Measurements from ENCODE around the gene ADRB1. TPM values are rescaled to one million over a fixed set of nuclear protein-coding genes. Genes with fewer than 3 reads are reported as not detected.
A peak's percentile ranks its signal among the peaks of the same experiment; 100 is the strongest.

ADRB1 gene
- total RNA-seq, 1 donor from 2014 or later, result not detected

DNA sequence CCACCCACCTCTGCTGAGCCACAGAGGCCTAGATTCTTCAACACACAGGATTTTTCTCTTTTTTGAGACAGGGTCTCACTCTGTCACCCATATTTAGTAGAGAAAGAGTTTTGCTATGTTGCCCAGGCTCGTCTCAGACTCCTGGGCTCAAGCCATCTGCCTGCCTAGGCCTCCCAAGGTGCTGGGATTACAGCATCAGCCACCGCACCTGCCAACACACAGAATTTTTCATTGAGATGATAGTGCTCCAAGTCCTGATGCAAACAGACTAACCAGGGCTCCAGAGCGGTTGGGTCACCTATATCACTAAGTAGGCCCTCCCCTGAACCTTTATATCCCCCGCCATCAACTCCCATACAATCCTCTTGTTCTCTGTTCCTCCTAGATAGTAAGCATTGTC, 24.4 kb upstream of the ADRB1 start:
- Mint-ChIP-seq H3K27me3 (peaks cover 44% of the 10 kb centered on the region), H3K36me3 (ENCODE audit: low read depth) (no peaks in the 10 kb centered on the region), H3K4me1 (peaks cover 5% of the 10 kb centered on the region), H3K4me3 (no peak overlapping the region), H3K9me3 (peaks cover 10% of the 10 kb centered on the region), H3K27ac (no peak overlapping the region)
- no peak for DNase-seq
- intact Hi-C loops (cut with micrococcal nuclease), result no loop called here

GRCh38 chr10:114021154-114021553, 22.5 kb upstream of the ADRB1 start:
- H3K4me3 Mint-ChIP-seq, result no peak overlapping the region
- peaks cover 19% of the 10 kb centered on the region for H3K4me1 Mint-ChIP-seq
- intact Hi-C loops (cut with micrococcal nuclease), result no loop called here
- no peak overlapping the region for H3K27ac Mint-ChIP-seq
- DNase-seq, result no peak
- H3K9me3 Mint-ChIP-seq, result peaks cover 7% of the 10 kb centered on the region
- peaks cover 32% of the 10 kb centered on the region for H3K27me3 Mint-ChIP-seq
- H3K36me3 Mint-ChIP-seq (ENCODE audit: low read depth), result peaks cover 2% of the 10 kb centered on the region

DNA sequence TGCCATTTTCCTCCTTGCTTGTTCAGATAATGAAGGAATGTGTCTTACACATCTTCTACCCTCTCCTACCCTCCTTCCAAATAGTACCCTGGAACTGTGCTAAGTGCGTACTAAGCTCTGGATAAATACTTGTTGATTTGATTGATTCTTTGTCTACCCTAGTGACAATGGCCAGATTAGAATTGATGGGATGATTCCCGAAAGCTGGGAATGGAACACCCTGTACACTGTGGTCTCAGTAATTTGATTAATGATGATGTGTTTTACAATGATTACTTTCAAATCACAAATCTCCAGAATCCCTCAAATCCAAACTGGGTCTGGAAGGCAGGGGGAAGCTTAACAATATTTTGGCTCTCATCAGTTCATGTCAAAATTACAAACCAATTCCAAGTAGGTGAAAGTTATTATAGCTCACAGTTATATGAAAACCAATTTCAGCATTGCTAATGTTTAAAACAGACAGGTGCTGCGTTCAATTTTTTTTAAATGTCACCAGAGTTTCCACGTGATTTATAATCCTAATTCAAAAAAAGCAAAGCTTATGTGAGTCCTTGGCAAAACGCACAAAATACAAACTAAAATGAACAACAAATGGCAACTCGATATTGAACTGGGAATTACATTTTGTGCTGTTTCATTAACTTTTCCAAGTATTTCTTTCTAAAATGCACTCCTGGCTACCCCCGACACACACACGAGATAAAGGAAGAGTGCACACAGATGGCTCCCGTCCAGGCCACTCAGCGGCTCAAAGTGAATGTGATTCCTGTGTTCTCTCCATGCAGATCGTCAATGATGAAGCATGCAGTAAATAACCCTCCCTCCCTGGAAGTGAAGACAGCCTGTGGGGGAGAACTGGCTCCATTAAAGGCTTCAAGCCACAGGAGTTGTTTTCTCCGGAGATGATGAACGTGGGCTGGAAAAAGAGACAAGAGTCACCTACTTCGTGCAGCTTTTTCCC, 21.7 kb upstream of the ADRB1 start:
- no peak overlapping the region for H3K4me3 Mint-ChIP-seq
- peaks cover 2% of the 10 kb centered on the region for H3K36me3 Mint-ChIP-seq (ENCODE audit: low read depth)
- intact Hi-C loops (cut with micrococcal nuclease), result no loop called here
- peaks cover 33% of the 10 kb centered on the region for H3K27me3 Mint-ChIP-seq
- no peak overlapping the region for H3K27ac Mint-ChIP-seq
- DNase-seq, result no peak
- H3K9me3 Mint-ChIP-seq, result peaks cover 6% of the 10 kb centered on the region
- peaks cover 22% of the 10 kb centered on the region for H3K4me1 Mint-ChIP-seq

GRCh38 chr10:114022766-114023597, 20.7 kb upstream of the ADRB1 start:
- no peak overlapping the region for H3K4me3 Mint-ChIP-seq
- H3K36me3 Mint-ChIP-seq (ENCODE audit: low read depth), result peaks cover 2% of the 10 kb centered on the region
- no peak for DNase-seq
- peaks cover 36% of the 10 kb centered on the region for H3K27me3 Mint-ChIP-seq
- no peak overlapping the region for H3K27ac Mint-ChIP-seq
- H3K4me1 Mint-ChIP-seq, result peaks cover 22% of the 10 kb centered on the region
- H3K9me3 Mint-ChIP-seq, result peaks cover 6% of the 10 kb centered on the region
- intact Hi-C loops (cut with micrococcal nuclease), result no loop called here

DNA sequence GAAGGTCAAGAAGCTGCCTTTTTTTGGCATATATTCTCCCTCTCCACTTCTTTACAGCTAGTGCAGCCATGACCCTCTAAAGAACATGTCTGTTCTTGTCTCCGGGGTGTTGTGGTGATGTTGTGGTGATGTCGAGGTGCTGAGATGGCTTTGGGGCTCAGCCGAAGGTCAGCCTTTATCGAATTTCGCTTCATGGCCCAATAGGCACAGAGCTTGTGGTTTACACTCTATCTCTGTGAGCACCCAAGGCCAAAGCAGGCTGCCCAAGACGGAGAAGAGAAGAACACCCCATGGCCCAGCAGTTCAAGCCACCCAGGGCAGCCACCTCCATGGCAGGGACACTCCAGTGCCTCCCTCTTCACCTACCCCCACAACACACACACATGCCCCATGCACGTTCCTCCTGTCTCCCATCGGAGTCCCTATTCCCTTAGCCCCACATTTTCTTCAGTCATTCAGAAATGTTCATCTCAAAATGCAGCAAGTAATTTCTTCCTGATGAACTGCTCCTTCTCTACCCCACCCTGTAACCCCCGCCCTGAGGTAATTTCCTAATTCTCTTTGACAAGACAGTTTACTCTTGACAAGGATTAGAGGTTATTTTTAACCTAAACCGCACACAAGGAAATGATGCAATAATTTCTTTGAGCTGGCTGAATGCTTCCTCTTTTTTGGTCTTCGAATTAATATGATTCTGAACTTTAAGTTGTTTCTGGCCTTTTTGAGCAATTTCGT, 18.6 kb upstream of the ADRB1 start:
- H3K4me1 Mint-ChIP-seq, result peaks cover 26% of the 10 kb centered on the region
- peaks cover 6% of the 10 kb centered on the region for H3K9me3 Mint-ChIP-seq
- peak overlapping the region; percentile 56 for H3K4me3 Mint-ChIP-seq
- peaks cover 2% of the 10 kb centered on the region for H3K36me3 Mint-ChIP-seq (ENCODE audit: low read depth)
- H3K27me3 Mint-ChIP-seq, result peaks cover 47% of the 10 kb centered on the region
- no peak overlapping the region for H3K27ac Mint-ChIP-seq
- no peak for DNase-seq
- intact Hi-C loops (cut with micrococcal nuclease), result no loop called here

GRCh38 chr10:114025611-114026130, 18.0 kb upstream of the ADRB1 start:
- Mint-ChIP-seq H3K27me3 (peaks cover 45% of the 10 kb centered on the region), H3K4me3 (peak overlapping the region; percentile 56), H3K36me3 (ENCODE audit: low read depth) (peaks cover 2% of the 10 kb centered on the region), H3K9me3 (peaks cover 6% of the 10 kb centered on the region), H3K4me1 (peaks cover 26% of the 10 kb centered on the region), H3K27ac (no peak overlapping the region)
- DNase-seq, result no peak
- intact Hi-C loops (cut with micrococcal nuclease), result no loop called here

- peaks cover 50% of the 10 kb centered on the region for H3K27me3 Mint-ChIP-seq
- H3K9me3 Mint-ChIP-seq, result peaks cover 6% of the 10 kb centered on the region
Measured at GRCh38 chr10:114026189-114027040, 17.3 kb upstream of the ADRB1 start.

DNA sequence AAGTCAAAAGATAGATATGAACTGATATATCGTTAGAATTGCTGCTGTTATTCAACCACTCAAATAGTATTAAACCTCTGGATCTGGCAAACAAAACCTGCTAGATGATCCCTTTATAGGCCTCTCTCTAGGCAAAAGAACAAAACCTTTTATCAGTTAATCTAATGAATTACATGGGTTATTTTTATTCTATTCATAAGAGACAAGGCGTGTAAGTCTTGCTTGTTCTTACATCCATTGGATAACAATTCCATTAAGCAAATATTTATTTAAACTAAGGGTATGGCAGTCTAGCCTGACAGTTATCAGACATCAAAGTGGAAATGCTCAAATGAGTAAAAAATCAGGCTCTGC, 16.6 kb upstream of the ADRB1 start:
- DNase-seq, result no peak
- no peak overlapping the region for H3K4me3 Mint-ChIP-seq
- H3K36me3 Mint-ChIP-seq (ENCODE audit: low read depth), result peaks cover 2% of the 10 kb centered on the region
- H3K9me3 Mint-ChIP-seq, result peaks cover 6% of the 10 kb centered on the region
- H3K4me1 Mint-ChIP-seq, result peaks cover 26% of the 10 kb centered on the region
- H3K27me3 Mint-ChIP-seq, result peaks cover 51% of the 10 kb centered on the region
- intact Hi-C loops (cut with micrococcal nuclease), result no loop called here
- no peak overlapping the region for H3K27ac Mint-ChIP-seq

More at GRCh38 chr10:114026189-114027040, 17.3 kb upstream of the ADRB1 start:
- Mint-ChIP-seq H3K27ac (no peak overlapping the region), H3K36me3 (ENCODE audit: low read depth) (peaks cover 2% of the 10 kb centered on the region), H3K4me3 (no peak overlapping the region), H3K4me1 (peaks cover 26% of the 10 kb centered on the region)
- intact Hi-C loops (cut with micrococcal nuclease), result no loop called here
- DNase-seq, result no peak

GRCh38 chr10:114027951-114028350, 15.7 kb upstream of the ADRB1 start:
- Mint-ChIP-seq H3K9me3 (peaks cover 6% of the 10 kb centered on the region), H3K4me3 (no peak overlapping the region), H3K27me3 (peaks cover 51% of the 10 kb centered on the region), H3K36me3 (ENCODE audit: low read depth) (peaks cover 2% of the 10 kb centered on the region), H3K4me1 (peaks cover 26% of the 10 kb centered on the region), H3K27ac (no peak overlapping the region)
- no peak for DNase-seq
- intact Hi-C loops (cut with micrococcal nuclease), result no loop called here

GRCh38 chr10:114028425-114028824, 15.2 kb upstream of the ADRB1 start:
- intact Hi-C loops (cut with micrococcal nuclease), result no loop called here
- H3K27ac Mint-ChIP-seq, result no peak overlapping the region
- H3K4me3 Mint-ChIP-seq, result no peak overlapping the region
- H3K4me1 Mint-ChIP-seq, result peaks cover 26% of the 10 kb centered on the region
- peaks cover 2% of the 10 kb centered on the region for H3K36me3 Mint-ChIP-seq (ENCODE audit: low read depth)
- peaks cover 6% of the 10 kb centered on the region for H3K9me3 Mint-ChIP-seq
- H3K27me3 Mint-ChIP-seq, result peaks cover 51% of the 10 kb centered on the region
- no peak for DNase-seq

- Mint-ChIP-seq H3K4me1 (peaks cover 19% of the 10 kb centered on the region), H3K4me3 (no peak overlapping the region), H3K27ac (no peak overlapping the region), H3K27me3 (peaks cover 57% of the 10 kb centered on the region), H3K36me3 (ENCODE audit: low read depth) (peaks cover 2% of the 10 kb centered on the region), H3K9me3 (peaks cover 6% of the 10 kb centered on the region)
- intact Hi-C loops (cut with micrococcal nuclease), result no loop called here
- DNase-seq, result no peak
Measured at GRCh38 chr10:114029655-114030054, 14.0 kb upstream of the ADRB1 start.

DNA sequence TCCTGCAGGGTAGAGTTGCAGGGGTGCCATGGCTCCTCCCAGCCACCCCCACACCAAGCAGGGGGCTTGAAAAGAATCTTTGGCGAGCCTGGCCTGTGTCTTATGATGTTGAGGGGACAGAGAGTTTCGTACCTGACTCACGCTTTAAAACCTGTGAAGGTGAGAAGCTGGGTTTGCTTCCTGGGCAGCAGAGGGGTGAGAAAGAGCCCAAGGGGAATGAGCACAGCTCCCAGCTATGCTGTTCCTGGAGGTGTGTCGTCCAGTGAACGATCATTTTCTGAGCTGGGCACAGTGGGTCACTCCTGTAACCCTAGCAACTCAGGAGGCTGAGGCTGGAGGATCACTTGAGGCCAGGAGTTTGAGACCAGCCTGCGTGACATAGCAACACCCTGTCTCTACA, 13.5 kb upstream of the ADRB1 start:
- peaks cover 14% of the 10 kb centered on the region for H3K4me1 Mint-ChIP-seq
- H3K27ac Mint-ChIP-seq, result no peak overlapping the region
- H3K4me3 Mint-ChIP-seq, result no peak overlapping the region
- H3K27me3 Mint-ChIP-seq, result peaks cover 61% of the 10 kb centered on the region
- H3K9me3 Mint-ChIP-seq, result peaks cover 2% of the 10 kb centered on the region
- peaks cover under 1% of the 10 kb centered on the region for H3K36me3 Mint-ChIP-seq (ENCODE audit: low read depth)
- no peak for DNase-seq
- intact Hi-C loops (cut with micrococcal nuclease), result no loop called here
